OCI-LY1 (cell line): ENCODE measurements around the gene WASHC2A.
"Not testable (repeated sequence)": the region's sequence is repeated elsewhere in the genome, so short reads cannot be mapped to it uniquely, and the experiment has no call there.

Experiments used
- CTCF ChIP-seq: fragments of 200-600 bp; sonication (generic), shearing (Covaris generic); IDR thresholded peaks from 2 replicates; pipeline ENCODE4 v1.5.1; 2017; ENCODE audit warnings: mild to moderate bottlenecking, antibody characterized with exemption, low read length, moderate library complexity, mixed read lengths
- EZH2 ChIP-seq: fragments of 200-600 bp; sonication (generic), shearing (Covaris generic); IDR thresholded peaks from 2 replicates; pipeline ENCODE4 v1.8.0; 2017; ENCODE audit warnings: borderline replicate concordance, mixed run types, mild to moderate bottlenecking, antibody characterized with exemption, low read length, moderate library complexity, mixed read lengths

DNA sequence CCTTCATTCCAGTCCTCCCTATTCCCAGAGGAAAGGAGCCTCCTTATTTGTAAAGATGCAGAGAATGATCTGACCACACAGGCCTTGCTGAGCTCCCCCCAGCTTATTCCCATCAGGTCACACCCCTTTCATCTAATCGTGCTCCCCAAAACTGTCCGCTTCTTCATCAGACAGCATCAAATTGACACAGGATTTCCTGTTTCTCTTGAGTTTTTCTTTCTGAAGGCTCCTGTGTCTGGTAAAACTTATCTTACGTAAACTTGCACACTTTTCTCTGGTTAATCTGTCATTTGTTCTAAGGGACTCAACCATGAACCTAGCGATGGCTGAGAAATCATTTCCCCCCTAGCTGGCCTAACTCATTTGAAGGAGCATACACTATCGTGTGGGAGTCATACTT, 20.2 kb upstream of the WASHC2A start:
- not testable (repeated sequence) for TF ChIP-seq CTCF, EZH2
